GM12801 (cell line): ENCODE results near the gene SLC6A9.

Experiments used
- CTCF ChIP-seq: IDR thresholded peaks from one replicate; pipeline ENCODE4 v1.5.1; 2011; ENCODE audit warnings: control low read depth; ENCODE audit not compliant: insufficient read length; ENCODE audit errors: extremely low read depth

The SLC6A9 gene

GRCh38 chr1:44031252-44032169 lies at the start of gene SLC6A9:
Gene SLC6A9, minus strand, starts transcription at chr1:44031462. Its CDS starts 7,185 bp downstream, at chr1:44024277.
- no peak for TF ChIP-seq CTCF

GRCh38 chr1:44079566-44079965 lies 48.3 kb upstream of the SLC6A9 start:
- TF ChIP-seq CTCF, result no peak

- no peak for TF ChIP-seq CTCF
Observed at GRCh38 chr1:44078104-44078503, 46.8 kb upstream of the SLC6A9 start.

GRCh38 chr1:44077421-44077820 lies 46.2 kb upstream of the SLC6A9 start:
- no peak for TF ChIP-seq CTCF

- no peak for TF ChIP-seq CTCF
Observed at GRCh38 chr1:44076066-44076465, 44.8 kb upstream of the SLC6A9 start.

- no peak for TF ChIP-seq CTCF
Observed at GRCh38 chr1:44074415-44074814, 43.2 kb upstream of the SLC6A9 start.

- no peak for TF ChIP-seq CTCF
Observed at GRCh38 chr1:44073528-44073927, 42.3 kb upstream of the SLC6A9 start.
